Activated gamma-delta T cell (primary cell): ENCODE measurements around the gene RNF224.

ENCODE experiments used
- DNase-seq: peaks from one replicate; lab custom pipeline; 2025; lab: John Stamatoyannopoulos, UW

The RNF224 gene

GRCh38 chr9:137215196-137215986 lies 11.9 kb upstream of the RNF224 start:
- DNase-seq: no peak

DNA sequence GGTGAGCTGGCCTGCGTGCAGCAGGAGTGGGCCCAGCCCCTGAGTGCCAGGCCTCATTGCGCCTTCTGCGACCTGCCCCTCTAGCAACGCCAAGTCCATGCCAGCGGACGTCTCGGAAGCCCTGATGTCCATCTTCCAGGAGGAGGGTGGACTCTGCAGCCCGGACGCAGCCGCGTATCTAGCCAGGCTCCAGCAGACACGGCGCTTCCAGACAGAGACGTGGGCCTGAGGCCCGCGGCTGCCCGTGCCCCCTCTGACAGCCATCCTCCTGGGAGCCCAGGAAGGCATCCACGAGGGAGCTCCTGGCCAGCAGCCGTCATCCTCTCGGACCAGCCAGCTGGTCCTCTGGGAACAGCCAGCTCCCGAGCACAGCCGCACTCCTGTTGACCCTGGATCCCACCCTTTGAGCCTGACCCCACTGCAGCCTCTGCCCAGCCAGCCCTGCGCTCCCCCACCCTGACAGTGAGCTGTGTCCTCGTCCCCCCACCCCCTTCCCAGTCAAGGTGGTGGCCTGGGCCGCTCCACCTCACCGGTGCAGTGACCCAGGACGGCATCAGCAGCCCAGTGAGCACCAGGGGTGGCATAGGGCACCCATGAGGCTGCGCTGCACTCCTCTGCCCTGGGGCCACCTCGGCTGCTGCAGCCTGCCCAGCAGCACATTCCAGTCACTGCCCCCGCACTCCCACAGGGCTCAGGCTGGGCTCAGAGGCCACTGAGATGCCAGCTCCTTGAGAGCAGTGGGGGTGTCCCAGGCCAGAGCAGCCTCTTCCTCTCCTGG lies 10.9 kb upstream of the RNF224 start:
- DNase-seq: no peak

- no peak for DNase-seq
Measured at GRCh38 chr9:137217276-137218211, 9.8 kb upstream of the RNF224 start.

DNA sequence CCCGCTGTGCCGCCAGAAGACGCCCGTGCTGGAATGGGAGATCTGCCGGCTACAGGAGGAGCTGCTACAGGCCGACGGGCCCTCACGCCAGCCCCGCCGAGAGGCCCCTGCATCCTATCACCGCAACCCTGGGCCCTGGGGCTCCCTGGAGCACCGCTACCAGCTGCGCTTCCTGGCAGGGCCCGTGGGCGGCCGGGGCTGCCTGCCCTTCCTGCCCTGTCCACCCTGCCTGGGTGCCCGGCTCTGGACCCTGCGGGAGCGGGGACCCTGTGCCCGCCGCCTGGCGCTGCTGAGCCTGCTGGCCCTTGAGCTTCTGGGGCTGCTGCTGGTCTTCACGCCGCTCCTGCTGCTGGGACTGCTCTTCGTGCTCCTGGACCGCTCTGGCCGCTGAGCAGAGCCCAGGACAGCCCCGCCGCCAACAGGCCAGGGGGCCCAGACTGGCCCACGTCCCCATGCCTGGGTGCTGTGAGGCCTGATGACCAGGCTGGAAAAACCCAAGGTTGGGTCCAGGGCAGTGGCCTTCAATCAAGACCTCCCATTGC lies 9.0 kb upstream of the RNF224 start:
- no peak for DNase-seq

DNA sequence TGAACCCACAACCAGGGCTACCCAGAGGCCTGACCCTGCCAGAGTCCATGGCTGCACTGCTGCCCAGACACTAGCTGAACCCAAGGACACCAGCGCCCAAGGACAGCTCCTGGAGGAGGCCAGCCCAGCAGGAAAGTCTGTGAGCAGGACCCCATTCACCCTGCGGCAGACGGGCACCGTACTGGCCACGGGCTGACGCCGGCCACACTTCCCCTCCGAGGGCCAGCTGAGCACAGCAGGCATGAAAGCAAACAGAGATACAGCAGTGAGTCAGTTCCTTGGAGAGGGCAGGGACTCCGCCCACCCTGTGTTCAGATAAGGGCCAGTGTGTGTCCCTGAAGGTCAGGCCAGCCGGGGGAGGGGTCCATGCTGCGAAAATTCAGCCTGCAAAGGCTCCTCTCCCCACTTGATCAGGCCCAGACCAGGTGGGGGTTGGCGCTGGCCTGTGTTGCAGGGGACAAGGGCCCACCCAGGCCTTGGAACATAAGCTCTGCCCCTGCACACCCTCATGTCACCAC lies 8.5 kb upstream of the RNF224 start:
- DNase-seq: no peak

DNA sequence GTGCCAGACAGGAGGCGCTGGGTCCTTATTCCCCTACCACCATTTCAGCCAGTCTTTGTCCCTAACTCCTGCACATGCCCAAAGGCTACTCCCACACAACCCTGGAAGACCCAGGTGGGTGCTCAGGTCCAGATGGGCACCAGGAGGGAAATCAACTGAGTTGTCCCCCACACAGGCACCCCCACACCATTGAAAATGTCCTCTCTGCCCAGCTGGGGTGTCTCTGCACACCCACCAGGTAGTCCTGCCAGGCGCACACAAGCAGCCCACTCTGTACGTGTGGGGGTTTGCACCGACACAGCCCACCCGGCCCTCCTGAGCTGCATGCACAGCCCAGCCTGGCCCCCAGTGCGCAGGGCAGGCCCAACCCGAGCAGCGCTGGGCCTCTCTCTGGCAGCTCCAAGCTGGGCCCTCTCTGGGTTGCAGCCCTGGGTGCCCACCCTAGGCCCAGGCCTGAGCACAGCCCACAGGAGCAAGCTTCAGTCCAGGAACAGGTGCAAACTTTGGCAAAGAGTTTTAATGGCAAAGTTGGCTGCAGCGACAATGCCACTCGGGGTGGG lies 7.5 kb upstream of the RNF224 start:
- DNase-seq: no peak

- no peak for DNase-seq
Measured at GRCh38 chr9:137220317-137221094, 6.8 kb upstream of the RNF224 start.

DNA sequence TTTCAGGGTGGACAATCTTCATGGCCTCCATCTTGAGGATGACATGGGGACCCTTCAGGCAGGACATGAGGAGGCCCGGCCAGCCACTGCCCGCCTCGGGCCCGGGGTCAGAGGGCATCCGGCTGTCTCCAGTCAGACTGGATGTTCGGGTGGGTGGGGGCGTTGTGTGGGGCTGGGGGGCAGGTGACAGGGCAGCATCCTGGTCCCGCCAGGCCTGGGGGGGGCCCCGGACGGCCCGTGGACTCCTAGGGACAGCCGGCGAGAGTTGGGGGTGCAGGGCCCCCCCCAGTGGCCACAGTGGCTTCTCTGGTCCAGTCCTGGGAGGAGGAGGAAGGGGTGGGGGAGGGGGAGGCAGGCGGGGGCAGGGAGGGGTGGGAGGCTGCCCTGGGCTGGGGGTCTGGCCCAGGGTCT lies 6.2 kb upstream of the RNF224 start:
- DNase-seq: no peak

DNA sequence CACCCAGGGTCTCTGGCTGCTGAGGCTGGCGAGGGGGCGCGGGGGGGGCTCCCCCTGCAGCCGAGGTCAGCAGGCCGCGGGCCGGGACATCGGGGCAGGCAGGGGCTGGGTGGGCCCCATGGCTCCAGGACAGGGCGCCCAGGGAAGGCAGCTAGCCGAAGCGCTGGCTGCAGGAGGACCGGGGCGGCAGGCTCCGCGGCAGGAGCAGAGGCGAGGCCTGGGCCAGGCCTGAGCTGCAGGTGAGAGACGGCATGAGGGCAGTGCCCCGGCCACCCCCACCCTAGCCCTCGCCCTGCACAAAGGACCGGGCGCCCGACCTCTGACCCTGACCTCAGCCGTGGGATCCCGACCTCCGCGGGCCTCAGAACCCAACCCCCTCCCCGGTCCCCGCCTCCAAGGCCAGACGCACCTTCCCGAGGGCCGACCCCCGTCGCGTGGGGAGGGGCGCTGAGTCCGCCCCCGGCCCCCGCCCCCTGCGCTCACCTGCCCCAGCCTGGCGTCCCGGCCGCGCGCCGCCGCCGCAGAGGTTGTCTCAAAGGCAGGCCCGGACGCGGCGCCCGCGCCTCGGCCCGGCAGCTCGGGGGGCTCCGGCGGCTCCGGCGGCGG lies 5.7 kb upstream of the RNF224 start:
- DNase-seq: no peak

- DNase-seq: no peak
Measured at GRCh38 chr9:137222190-137223077, 4.9 kb upstream of the RNF224 start, which contains the start of gene RNF208. TSS of gene RNF208 (minus strand) at chr9:137222240. CDS start at chr9:137221212, 1,028 bp downstream.

- peak; percentile 95 for DNase-seq
Measured at GRCh38 chr9:137223078-137223970, 4.0 kb upstream of the RNF224 start.

GRCh38 chr9:137224830-137225694 lies 2.2 kb upstream of the RNF224 start, which contains the start of gene CYSRT1:
TSS of gene CYSRT1 (plus strand) at chr9:137225174. CDS start at chr9:137225622, 448 bp downstream.
- no peak for DNase-seq

DNA sequence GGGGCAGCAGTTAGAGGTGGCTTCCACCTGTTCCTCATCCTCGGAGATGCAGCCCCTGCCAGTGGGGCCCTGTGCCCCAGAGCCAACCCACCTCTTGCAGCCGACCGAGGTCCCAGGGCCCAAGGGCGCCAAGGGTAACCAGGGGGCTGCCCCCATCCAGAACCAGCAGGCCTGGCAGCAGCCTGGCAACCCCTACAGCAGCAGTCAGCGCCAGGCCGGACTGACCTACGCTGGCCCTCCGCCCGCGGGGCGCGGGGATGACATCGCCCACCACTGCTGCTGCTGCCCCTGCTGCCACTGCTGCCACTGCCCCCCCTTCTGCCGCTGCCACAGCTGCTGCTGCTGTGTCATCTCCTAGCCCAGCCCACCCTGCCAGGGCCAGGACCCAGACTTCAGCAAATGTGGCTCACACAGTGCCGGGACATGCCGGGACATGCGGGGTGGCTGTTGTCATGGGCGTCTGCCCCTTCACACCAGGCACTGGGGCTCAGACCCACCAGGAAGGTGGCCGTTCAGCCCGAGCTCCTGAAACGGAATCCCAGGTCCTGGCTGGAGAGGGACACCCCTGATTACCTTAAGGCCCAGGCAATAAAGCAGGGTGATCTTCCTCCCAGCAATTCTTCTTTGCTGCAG lies 1.5 kb upstream of the RNF224 start:
- no peak for DNase-seq

GRCh38 chr9:137226338-137227053 lies 806 bp upstream of the RNF224 start:
- DNase-seq: no peak

- DNase-seq: no peak
Measured at GRCh38 chr9:137227853-137228505, 677 bp downstream of the RNF224 start.
